GM10266 (cell line): ENCODE measurements around the gene C14orf39.

Experiments
- DNase-seq: peaks from one replicate; pipeline ENCODE4 v3.0.0; 2012; ENCODE audit errors: extremely low spot score
- CTCF ChIP-seq: IDR thresholded peaks from 2 replicates; pipeline ENCODE4 v1.5.1; 2012; ENCODE audit warnings: mild to moderate bottlenecking, low read depth; ENCODE audit not compliant: control insufficient read depth, insufficient read depth; ENCODE audit errors: missing control alignments

The C14orf39 gene

DNA sequence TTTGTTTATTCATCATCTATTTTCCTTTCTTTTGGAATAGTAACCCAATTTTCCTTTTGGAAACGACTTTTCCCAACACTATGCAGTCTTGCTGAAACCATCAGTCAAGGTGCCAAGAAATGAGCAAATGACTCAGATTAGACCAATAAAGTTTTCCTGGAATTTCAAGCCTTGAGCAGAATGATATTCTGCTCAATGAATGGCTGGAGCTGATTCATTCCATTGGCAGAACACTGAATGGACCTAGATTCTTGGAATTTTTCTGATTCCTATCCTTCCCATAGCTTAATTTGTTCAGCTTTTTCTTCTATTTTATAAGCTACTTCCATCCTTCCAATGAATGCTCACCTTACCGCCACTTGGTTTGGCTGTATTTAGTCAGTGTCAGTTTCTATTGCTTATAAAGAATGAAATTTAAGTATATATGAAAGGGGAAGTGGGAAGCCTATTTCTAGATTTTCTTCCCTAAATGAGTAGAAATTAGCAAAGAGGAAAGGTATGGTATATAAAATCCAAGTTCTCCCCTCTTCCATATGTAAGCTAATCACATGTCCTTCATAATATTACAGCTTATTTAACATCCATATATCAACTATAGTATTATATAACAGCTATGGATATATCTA is 89.0 kb downstream of the C14orf39 start:
- no peak for DNase-seq
- TF ChIP-seq CTCF: no peak
